Liver (tissue), 9 donors: ENCODE measurements around the gene PARP9. TPM values are rescaled to one million over a fixed set of nuclear protein-coding genes. Genes with fewer than 3 reads are reported as not detected.

ENCODE experiments used
- DNase-seq: peaks from one replicate; pipeline ENCODE4 v3.0.0-alpha.2; 2017; ENCODE audit warnings: low spot score
- H3K27ac ChIP-seq, 2 donors: one replicate each; pipeline ENCODE4 v1.7.0; 2013; ENCODE audit warnings: inconsistent platforms in 2 of 2, low read length in 2 of 2, control low read depth in 1 of 2, low read depth in 1 of 2, mild to moderate bottlenecking in 1 of 2
- H3K27me3 ChIP-seq, 4 donors: one replicate each; pipeline versions ENCODE4 v1.6.1 to v1.7.0; 2013; ENCODE audit warnings: low read length in 3 of 4, inconsistent platforms in 1 of 4, mild to moderate bottlenecking in 1 of 4, moderate library complexity in 1 of 4; ENCODE audit not compliant: control insufficient read depth in 4 of 4, insufficient read depth in 4 of 4
- H3K36me3 ChIP-seq, 4 donors: one replicate each; pipeline versions ENCODE4 v1.6.1 to v1.7.0; 2013; ENCODE audit warnings: low read length in 3 of 4, mild to moderate bottlenecking in 3 of 4, low read depth in 1 of 4, moderate library complexity in 1 of 4; ENCODE audit not compliant: control insufficient read depth in 4 of 4, insufficient read depth in 3 of 4
- H3K4me1 ChIP-seq, 4 donors: one replicate each; pipeline versions ENCODE4 v1.6.1 to v1.7.0; 2013; ENCODE audit warnings: low read length in 3 of 4, mild to moderate bottlenecking in 3 of 4, moderate library complexity in 1 of 4; ENCODE audit not compliant: control insufficient read depth in 4 of 4, insufficient read depth in 4 of 4
- H3K4me3 ChIP-seq, 3 donors: one replicate each; pipeline versions ENCODE4 v1.6.1 to v1.7.0; 2013; ENCODE audit warnings: low read length in 3 of 3, control low read depth in 1 of 3, low read depth in 1 of 3, mild to moderate bottlenecking in 1 of 3
- H3K9ac ChIP-seq, 2 donors: one replicate each; pipeline ENCODE4 v1.7.0; 2013; ENCODE audit warnings: low read length in 2 of 2, mild to moderate bottlenecking in 2 of 2, moderate library complexity in 2 of 2, control low read depth in 1 of 2, low read depth in 1 of 2
- H3K9me3 ChIP-seq, 4 donors: one replicate each; pipeline versions ENCODE4 v1.6.1 to v1.7.0; 2013; ENCODE audit warnings: low read length in 3 of 4; ENCODE audit not compliant: control insufficient read depth in 4 of 4
- EGR1 ChIP-seq, 2 donors: IDR thresholded peaks; 2 replicates each; pipeline ENCODE4 v1.6.1; 2016 to 2018; ENCODE audit warnings: antibody characterized with exemption in 2 of 2, low read depth in 2 of 2
- FOXA1 ChIP-seq: IDR thresholded peaks from 2 replicates; pipeline ENCODE4 v1.6.1; 2016; ENCODE audit warnings: antibody characterized with exemption
- FOXA2 ChIP-seq: IDR thresholded peaks from 2 replicates; pipeline ENCODE4 v1.6.1; 2016; ENCODE audit warnings: antibody characterized with exemption
- GABPA ChIP-seq, 2 donors: IDR thresholded peaks in 1 of 2; conservative IDR thresholded peaks in 1 of 2; 2 replicates each; pipeline ENCODE4 v1.6.1; 2016; ENCODE audit warnings: antibody characterized with exemption in 2 of 2, mild to moderate bottlenecking in 1 of 2, moderate library complexity in 1 of 2
- HNF4G ChIP-seq: IDR thresholded peaks from 2 replicates; pipeline ENCODE4 v1.6.1; 2016; ENCODE audit warnings: antibody characterized with exemption
- NR2F2 ChIP-seq: IDR thresholded peaks from 2 replicates; pipeline ENCODE4 v1.6.1; 2016; ENCODE audit warnings: antibody characterized with exemption
- RAD21 ChIP-seq, 2 donors: IDR thresholded peaks; 2 replicates each; pipeline ENCODE4 v1.6.1; 2016; ENCODE audit warnings: antibody characterized with exemption in 2 of 2, mild to moderate bottlenecking in 2 of 2
- RXRA ChIP-seq, 2 donors: IDR thresholded peaks; 2 replicates each; pipeline ENCODE4 v1.6.1; 2017 to 2018; ENCODE audit warnings: antibody characterized with exemption in 2 of 2, mild to moderate bottlenecking in 1 of 2
- TAF1 ChIP-seq: conservative IDR thresholded peaks from 2 replicates; pipeline ENCODE4 v1.6.1; 2016; ENCODE audit warnings: antibody characterized with exemption, mild to moderate bottlenecking
- YY1 ChIP-seq: IDR thresholded peaks from 2 replicates; pipeline ENCODE4 v1.6.1; 2016; ENCODE audit warnings: antibody characterized with exemption, mild to moderate bottlenecking
- WGBS: extraction: QIAGEN DNeasy Blood & Tissue Kit; methylation state at CpG from one replicate; pipeline ENCODE4 v1.1.7; 2013; 5-methylcytosine and 5-hydroxymethylcytosine counted together
- polyA plus RNA-seq, 2 donors: library from polyadenylated mRNA; stranded (reverse) in 1 of 2; unstranded in 1 of 2; fragments of 200-250 nt in 1 of 2; fragments of >200 nt in 1 of 2; fragmentation: Nextera tagmentation in 1 of 2; extraction: Ambion mirVana in 1 of 2; gene quantifications; one replicate each; pipeline versions ENCODE4 v1.2.1 to v1.2.3, GENCODE V29; 2013 to 2015
- total RNA-seq, 2 donors: library from RNA; depleted of rRNA; stranded (reverse); fragments of >200 nt; gene quantifications; one replicate each; pipeline ENCODE4 v1.2.3, GENCODE V29; 2014
- TF ChIP-seq, protein P1 (sequence below): IDR thresholded peaks from 2 replicates; pipeline ENCODE4 v1.6.1; 2016; ENCODE audit warnings: antibody characterized with exemption, mild to moderate bottlenecking
- TF ChIP-seq, protein P2 (sequence below): IDR thresholded peaks from 2 replicates; pipeline ENCODE4 v1.6.1; 2016; ENCODE audit warnings: antibody characterized with exemption
- TF ChIP-seq, protein P3 (sequence below): IDR thresholded peaks from 2 replicates; pipeline ENCODE4 v1.6.1; 2016; ENCODE audit warnings: antibody characterized with exemption
- TF ChIP-seq, protein P4 (sequence below): fragments of 150-350 bp; IDR thresholded peaks from 2 replicates; pipeline ENCODE4 v1.5.1; 2017; ENCODE audit warnings: improper control_type of control experiment, low read depth, low read length; ENCODE audit not compliant: missing input control
- donor health status: healthy.
- donor health status: healthy.
- donor health status: healthy.
- donor health status: healthy.
- donor health status: healthy.

PARP9 gene
- total and polyA plus RNA-seq, 4 donors, result 34.8 to 74.0 (median 48.9) TPM

GRCh38 chr3:122548619-122549018 lies 15.5 kb downstream of the PARP9 start:
- H3K27ac ChIP-seq, result no peak overlapping the region
- no peak overlapping the region for H3K9ac ChIP-seq
- H3K4me1 ChIP-seq, result peaks cover 0 to 13% (median 5%) of the 10 kb centered on the region in 4 donors
- DNase-seq, result no peak
- peaks cover 22 to 65% (median 51%) of the 10 kb centered on the region in 4 donors for H3K36me3 ChIP-seq
- H3K9me3 ChIP-seq, result no peaks in the 10 kb centered on the region
- WGBS, result 95% methylated on average over 1 of the region's 1 CpG
- no peaks in the 10 kb centered on the region for H3K27me3 ChIP-seq
- no peak overlapping the region for H3K4me3 ChIP-seq
- TF ChIP-seq FOXA2 (no peak), GABPA (IDR thresholded peaks at IDR 0.05 in 1 of 2, conservative IDR thresholded peaks at IDR 0.05 in 1 of 2) (no peak)
- TF ChIP-seq, protein P1, sequence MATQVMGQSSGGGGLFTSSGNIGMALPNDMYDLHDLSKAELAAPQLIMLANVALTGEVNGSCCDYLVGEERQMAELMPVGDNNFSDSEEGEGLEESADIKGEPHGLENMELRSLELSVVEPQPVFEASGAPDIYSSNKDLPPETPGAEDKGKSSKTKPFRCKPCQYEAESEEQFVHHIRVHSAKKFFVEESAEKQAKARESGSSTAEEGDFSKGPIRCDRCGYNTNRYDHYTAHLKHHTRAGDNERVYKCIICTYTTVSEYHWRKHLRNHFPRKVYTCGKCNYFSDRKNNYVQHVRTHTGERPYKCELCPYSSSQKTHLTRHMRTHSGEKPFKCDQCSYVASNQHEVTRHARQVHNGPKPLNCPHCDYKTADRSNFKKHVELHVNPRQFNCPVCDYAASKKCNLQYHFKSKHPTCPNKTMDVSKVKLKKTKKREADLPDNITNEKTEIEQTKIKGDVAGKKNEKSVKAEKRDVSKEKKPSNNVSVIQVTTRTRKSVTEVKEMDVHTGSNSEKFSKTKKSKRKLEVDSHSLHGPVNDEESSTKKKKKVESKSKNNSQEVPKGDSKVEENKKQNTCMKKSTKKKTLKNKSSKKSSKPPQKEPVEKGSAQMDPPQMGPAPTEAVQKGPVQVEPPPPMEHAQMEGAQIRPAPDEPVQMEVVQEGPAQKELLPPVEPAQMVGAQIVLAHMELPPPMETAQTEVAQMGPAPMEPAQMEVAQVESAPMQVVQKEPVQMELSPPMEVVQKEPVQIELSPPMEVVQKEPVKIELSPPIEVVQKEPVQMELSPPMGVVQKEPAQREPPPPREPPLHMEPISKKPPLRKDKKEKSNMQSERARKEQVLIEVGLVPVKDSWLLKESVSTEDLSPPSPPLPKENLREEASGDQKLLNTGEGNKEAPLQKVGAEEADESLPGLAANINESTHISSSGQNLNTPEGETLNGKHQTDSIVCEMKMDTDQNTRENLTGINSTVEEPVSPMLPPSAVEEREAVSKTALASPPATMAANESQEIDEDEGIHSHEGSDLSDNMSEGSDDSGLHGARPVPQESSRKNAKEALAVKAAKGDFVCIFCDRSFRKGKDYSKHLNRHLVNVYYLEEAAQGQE, result no peak

DNA sequence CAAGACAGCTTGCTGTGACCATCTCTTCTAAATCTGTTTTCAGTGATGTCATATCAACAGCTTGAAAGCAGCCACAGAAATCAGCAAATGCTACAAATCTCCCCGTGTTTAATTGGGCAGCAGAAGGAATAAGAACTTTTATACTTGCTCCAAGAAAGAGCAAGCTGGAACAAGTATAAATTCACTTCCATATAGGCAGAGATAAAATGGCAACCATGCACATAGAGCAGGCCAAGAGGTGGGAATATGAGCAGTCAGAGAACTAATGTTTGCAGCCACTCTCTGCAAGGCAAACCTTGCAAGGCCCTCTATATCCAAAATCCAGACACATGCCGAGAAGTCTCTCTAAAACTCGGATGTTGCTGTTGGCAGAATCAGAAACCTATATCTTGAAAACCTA lies 16.0 kb downstream of the PARP9 start:
- WGBS, result 92% methylated on average over 3 of the region's 3 CpGs
- Histone ChIP-seq H3K27me3 (no peaks in the 10 kb centered on the region), H3K4me1 (peaks cover 0 to 8% (median 1%) of the 10 kb centered on the region in 4 donors), H3K4me3 (no peak overlapping the region), H3K27ac (no peak overlapping the region), H3K9ac (no peak overlapping the region), H3K9me3 (no peaks in the 10 kb centered on the region), H3K36me3 (peaks cover 22 to 65% (median 50%) of the 10 kb centered on the region in 4 donors)
- TF ChIP-seq NR2F2, result no peak
- TF ChIP-seq, protein P1, result no peak
- TF ChIP-seq RAD21 (IDR thresholded peaks at IDR 0.05), result no peak
- no peak for TF ChIP-seq EGR1 (IDR thresholded peaks at IDR 0.05; ENCODE audit: low read depth in 2 of 2)
- TF ChIP-seq, protein P2, sequence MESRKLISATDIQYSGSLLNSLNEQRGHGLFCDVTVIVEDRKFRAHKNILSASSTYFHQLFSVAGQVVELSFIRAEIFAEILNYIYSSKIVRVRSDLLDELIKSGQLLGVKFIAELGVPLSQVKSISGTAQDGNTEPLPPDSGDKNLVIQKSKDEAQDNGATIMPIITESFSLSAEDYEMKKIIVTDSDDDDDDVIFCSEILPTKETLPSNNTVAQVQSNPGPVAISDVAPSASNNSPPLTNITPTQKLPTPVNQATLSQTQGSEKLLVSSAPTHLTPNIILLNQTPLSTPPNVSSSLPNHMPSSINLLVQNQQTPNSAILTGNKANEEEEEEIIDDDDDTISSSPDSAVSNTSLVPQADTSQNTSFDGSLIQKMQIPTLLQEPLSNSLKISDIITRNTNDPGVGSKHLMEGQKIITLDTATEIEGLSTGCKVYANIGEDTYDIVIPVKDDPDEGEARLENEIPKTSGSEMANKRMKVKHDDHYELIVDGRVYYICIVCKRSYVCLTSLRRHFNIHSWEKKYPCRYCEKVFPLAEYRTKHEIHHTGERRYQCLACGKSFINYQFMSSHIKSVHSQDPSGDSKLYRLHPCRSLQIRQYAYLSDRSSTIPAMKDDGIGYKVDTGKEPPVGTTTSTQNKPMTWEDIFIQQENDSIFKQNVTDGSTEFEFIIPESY, result no peak
- no peak for TF ChIP-seq YY1
- no peak for TF ChIP-seq TAF1
- TF ChIP-seq, protein P3, sequence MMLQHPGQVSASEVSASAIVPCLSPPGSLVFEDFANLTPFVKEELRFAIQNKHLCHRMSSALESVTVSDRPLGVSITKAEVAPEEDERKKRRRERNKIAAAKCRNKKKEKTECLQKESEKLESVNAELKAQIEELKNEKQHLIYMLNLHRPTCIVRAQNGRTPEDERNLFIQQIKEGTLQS, result no peak
- no peak for TF ChIP-seq FOXA2
- TF ChIP-seq RXRA (IDR thresholded peaks at IDR 0.05), result no peak
- TF ChIP-seq, protein P4, sequence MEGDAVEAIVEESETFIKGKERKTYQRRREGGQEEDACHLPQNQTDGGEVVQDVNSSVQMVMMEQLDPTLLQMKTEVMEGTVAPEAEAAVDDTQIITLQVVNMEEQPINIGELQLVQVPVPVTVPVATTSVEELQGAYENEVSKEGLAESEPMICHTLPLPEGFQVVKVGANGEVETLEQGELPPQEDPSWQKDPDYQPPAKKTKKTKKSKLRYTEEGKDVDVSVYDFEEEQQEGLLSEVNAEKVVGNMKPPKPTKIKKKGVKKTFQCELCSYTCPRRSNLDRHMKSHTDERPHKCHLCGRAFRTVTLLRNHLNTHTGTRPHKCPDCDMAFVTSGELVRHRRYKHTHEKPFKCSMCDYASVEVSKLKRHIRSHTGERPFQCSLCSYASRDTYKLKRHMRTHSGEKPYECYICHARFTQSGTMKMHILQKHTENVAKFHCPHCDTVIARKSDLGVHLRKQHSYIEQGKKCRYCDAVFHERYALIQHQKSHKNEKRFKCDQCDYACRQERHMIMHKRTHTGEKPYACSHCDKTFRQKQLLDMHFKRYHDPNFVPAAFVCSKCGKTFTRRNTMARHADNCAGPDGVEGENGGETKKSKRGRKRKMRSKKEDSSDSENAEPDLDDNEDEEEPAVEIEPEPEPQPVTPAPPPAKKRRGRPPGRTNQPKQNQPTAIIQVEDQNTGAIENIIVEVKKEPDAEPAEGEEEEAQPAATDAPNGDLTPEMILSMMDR, result no peak
- no peak for TF ChIP-seq FOXA1
- TF ChIP-seq GABPA (IDR thresholded peaks at IDR 0.05 in 1 of 2, conservative IDR thresholded peaks at IDR 0.05 in 1 of 2), result no peak
- no peak for TF ChIP-seq HNF4G
- no peak for DNase-seq
